GM10266 (cell line): ENCODE measurements around the gene WNT3A.

Experiments
- DNase-seq: peaks from one replicate; pipeline ENCODE4 v3.0.0; 2012; ENCODE audit errors: extremely low spot score
- CTCF ChIP-seq: IDR thresholded peaks from 2 replicates; pipeline ENCODE4 v1.5.1; 2012; ENCODE audit warnings: mild to moderate bottlenecking, low read depth; ENCODE audit not compliant: control insufficient read depth, insufficient read depth; ENCODE audit errors: missing control alignments

Gene WNT3A

GRCh38 chr1:228061411-228062084 lies 54.8 kb downstream of the WNT3A start:
- no peak for TF ChIP-seq CTCF
- DNase-seq, result no peak

GRCh38 chr1:228062085-228062791 lies 55.4 kb downstream of the WNT3A start:
- TF ChIP-seq CTCF, result no peak
- no peak for DNase-seq

- no peak for TF ChIP-seq CTCF
- DNase-seq, result no peak
Measured at GRCh38 chr1:228062812-228063211, 56.0 kb downstream of the WNT3A start.

- no peak for TF ChIP-seq CTCF
- no peak for DNase-seq
Measured at GRCh38 chr1:228063251-228064191, 56.7 kb downstream of the WNT3A start.

GRCh38 chr1:228064296-228064695 lies 57.5 kb downstream of the WNT3A start:
- DNase-seq, result no peak
- TF ChIP-seq CTCF, result no peak

GRCh38 chr1:228064741-228065542 lies 58.1 kb downstream of the WNT3A start:
- no peak for DNase-seq
- TF ChIP-seq CTCF, result no peak
